Effector memory CD8-positive, alpha-beta T cell (primary cell): ENCODE data around the gene RARA.

ENCODE experiments used
- ATAC-seq: fragments of 150-1000 bp; cut with Tn5 transposase; replicated peaks from 2 replicates; pipeline ENCODE4 v1.10.0; 2021; ENCODE audit warnings: mild to moderate bottlenecking, moderate library complexity
- DNase-seq, 3 experiments: peaks; one replicate each; pipeline ENCODE4 v3.0.0; 2021
- H3K27ac Mint-ChIP-seq, 2 donors: one replicate each; pipeline ENCODE4 v1.8.0; 2022; ENCODE audit warnings: mild to moderate bottlenecking in 2 of 2, mixed read lengths in 2 of 2, moderate library complexity in 2 of 2
- H3K27me3 Mint-ChIP-seq, 2 donors: one replicate each; pipeline ENCODE4 v1.8.0; 2022; ENCODE audit warnings: mixed read lengths in 2 of 2
- H3K36me3 Mint-ChIP-seq: one replicate; pipeline ENCODE4 v1.8.0; 2022; ENCODE audit warnings: mild to moderate bottlenecking, moderate library complexity, mixed read lengths; ENCODE audit not compliant: insufficient read depth
- H3K4me1 Mint-ChIP-seq, 2 donors: one replicate each; pipeline ENCODE4 v1.8.0; 2022; ENCODE audit warnings: low read depth in 2 of 2, mixed read lengths in 2 of 2
- H3K4me3 Mint-ChIP-seq, 2 donors: one replicate each; pipeline ENCODE4 v1.8.0; 2022; ENCODE audit warnings: mild to moderate bottlenecking in 2 of 2, mixed read lengths in 2 of 2, moderate library complexity in 2 of 2
- H3K9me3 Mint-ChIP-seq, 2 donors: one replicate each; pipeline ENCODE4 v1.8.0; 2022; ENCODE audit warnings: mixed read lengths in 2 of 2

Gene RARA

DNA sequence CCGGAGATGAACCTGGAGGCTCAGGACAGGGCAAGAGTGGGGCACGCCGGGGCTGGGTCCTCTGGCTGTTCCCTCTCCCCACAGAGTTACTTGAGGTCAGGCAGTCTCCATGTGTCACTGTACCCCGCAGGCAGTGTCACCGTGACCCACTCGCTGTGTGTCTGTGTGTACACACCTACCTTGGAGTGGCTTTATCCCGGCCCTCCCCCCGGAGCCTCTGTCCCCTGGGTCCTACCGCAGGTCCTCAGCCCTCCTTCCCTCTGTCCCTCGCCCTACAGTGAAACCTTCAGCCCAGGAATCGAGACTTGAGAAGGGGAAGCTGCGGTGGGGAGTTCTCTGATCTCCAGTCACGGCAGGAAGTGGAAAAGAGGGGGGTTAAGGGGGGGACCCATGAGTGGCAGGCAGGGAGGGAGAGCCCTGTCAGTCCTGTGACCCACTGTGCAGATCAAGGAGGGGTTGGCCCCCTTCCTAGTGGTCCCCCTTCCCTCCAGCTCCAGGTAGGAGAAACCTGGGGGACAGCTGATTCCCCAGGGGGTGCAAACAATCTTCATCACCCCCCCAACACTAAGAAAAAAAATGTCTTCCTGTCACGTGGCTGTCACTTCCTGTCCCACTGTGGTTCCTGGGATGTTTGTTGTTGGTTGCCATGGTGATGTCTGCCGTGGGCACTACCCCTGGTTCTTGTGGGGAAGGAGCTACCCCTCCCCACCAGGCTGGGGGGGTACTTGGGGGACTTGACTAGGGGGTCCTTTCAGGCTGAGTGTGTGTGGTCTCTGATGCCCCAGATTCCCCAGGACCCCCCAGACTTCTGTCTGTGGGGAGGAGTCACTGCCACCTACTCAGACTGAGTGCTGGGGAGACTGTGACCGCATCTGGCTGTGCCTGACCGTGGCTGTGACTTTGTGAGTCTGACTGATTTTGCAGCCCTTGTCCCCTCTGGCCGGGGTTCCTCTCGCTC, 13.7 kb downstream of the RARA start:
- no peaks in the 10 kb centered on the region for H3K27me3 Mint-ChIP-seq
- H3K9me3 Mint-ChIP-seq: no peaks in the 10 kb centered on the region
- ATAC-seq (peak; percentile 35), DNase-seq (peak; percentile 94 to 97 (median 95))
- peak overlapping the region; percentile 84 to 86 for H3K4me3 Mint-ChIP-seq
- H3K27ac Mint-ChIP-seq: peak overlapping the region; percentile 98 to 99
- peaks cover 76 to 86% of the 10 kb centered on the region in 2 donors for H3K4me1 Mint-ChIP-seq
- peaks cover 100% of the 10 kb centered on the region for H3K36me3 Mint-ChIP-seq

GRCh38 chr17:40323391-40324381, 14.7 kb downstream of the RARA start:
- no peaks in the 10 kb centered on the region for H3K27me3 Mint-ChIP-seq
- H3K4me1 Mint-ChIP-seq: peaks cover 78 to 88% of the 10 kb centered on the region in 2 donors
- H3K27ac Mint-ChIP-seq: peak overlapping the region; percentile 98 to 99
- peaks cover 90% of the 10 kb centered on the region for H3K36me3 Mint-ChIP-seq
- peak overlapping the region; percentile 84 to 86 for H3K4me3 Mint-ChIP-seq
- no peaks in the 10 kb centered on the region for H3K9me3 Mint-ChIP-seq
- ATAC-seq (peak; percentile 43), DNase-seq (peak; percentile 81 to 86 (median 85))

GRCh38 chr17:40325156-40326013, 16.4 kb downstream of the RARA start:
- Mint-ChIP-seq H3K9me3 (no peaks in the 10 kb centered on the region), H3K4me3 (peak overlapping the region; percentile 84 to 86), H3K4me1 (peaks cover 76 to 84% of the 10 kb centered on the region in 2 donors), H3K27ac (peak overlapping the region; percentile 98 to 99), H3K27me3 (no peaks in the 10 kb centered on the region), H3K36me3 (peaks cover 80% of the 10 kb centered on the region)
- DNase-seq (peak in 1 of 3 experiments; percentile 39), ATAC-seq (no peak)

GRCh38 chr17:40326014-40326831, 17.2 kb downstream of the RARA start:
- DNase-seq: peak; percentile 66 to 72 (median 71)
- H3K36me3 Mint-ChIP-seq: peaks cover 76% of the 10 kb centered on the region
- peaks cover 75 to 81% of the 10 kb centered on the region in 2 donors for H3K4me1 Mint-ChIP-seq

DNA sequence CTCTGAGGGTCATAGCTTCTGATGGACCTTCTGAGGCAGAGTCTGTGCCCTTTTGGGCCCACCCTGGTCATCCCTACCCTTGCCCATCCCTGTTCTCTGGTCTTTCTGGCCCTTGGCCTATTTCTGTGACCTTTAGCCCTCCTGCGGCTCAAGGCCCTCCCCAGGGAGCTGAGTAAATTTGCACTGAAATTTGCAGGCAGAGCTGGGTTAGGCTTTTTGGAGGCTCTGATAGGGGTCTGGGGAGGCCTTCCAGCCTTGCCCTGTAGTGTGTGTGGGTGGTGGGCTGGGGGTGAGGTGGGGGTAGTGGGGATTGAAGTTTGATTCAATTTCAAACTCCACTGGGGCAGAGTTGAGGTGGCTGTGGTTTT, 17.8 kb downstream of the RARA start:
- peaks cover 76% of the 10 kb centered on the region for H3K36me3 Mint-ChIP-seq
- no peaks in the 10 kb centered on the region for H3K27me3 Mint-ChIP-seq
- H3K9me3 Mint-ChIP-seq: no peaks in the 10 kb centered on the region
- ATAC-seq (no peak), DNase-seq (no peak)
- H3K4me3 Mint-ChIP-seq: peak overlapping the region; percentile 84 to 86
- peak overlapping the region; percentile 98 to 99 for H3K27ac Mint-ChIP-seq
- peaks cover 72 to 81% of the 10 kb centered on the region in 2 donors for H3K4me1 Mint-ChIP-seq

More at GRCh38 chr17:40326014-40326831, 17.2 kb downstream of the RARA start:
- Mint-ChIP-seq H3K4me3 (peak overlapping the region; percentile 84 to 86), H3K27ac (peak overlapping the region; percentile 98 to 99), H3K9me3 (no peaks in the 10 kb centered on the region), H3K27me3 (no peaks in the 10 kb centered on the region)
- ATAC-seq: peak; percentile 28

DNA sequence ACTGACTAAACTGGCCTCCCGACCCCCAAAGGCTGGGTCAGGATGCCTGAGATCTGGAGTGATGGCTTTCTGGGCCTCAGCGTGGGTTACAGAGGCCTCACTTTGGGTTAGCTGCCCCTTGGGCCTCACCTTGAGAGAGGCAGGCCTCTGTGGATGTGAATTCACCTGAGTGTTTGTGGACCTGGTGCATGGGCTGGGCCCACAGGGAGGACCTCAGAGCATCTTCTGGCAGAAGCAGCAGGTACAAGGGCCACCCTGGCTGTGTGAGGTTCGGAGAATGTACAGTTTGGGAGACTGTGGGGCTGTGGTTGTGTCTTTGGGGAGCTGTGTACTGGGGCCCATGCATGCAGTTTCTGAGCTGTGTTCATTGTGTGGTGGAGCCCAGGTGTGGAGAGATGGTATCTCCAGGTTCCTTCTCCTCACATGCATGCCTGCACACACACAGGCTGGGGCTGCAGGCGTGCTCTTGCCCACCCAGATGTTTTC, 18.3 kb downstream of the RARA start:
- Mint-ChIP-seq H3K4me3 (peak overlapping the region; percentile 84 to 86), H3K9me3 (no peaks in the 10 kb centered on the region), H3K27ac (peak overlapping the region; percentile 98 to 99), H3K36me3 (peaks cover 73% of the 10 kb centered on the region), H3K27me3 (no peaks in the 10 kb centered on the region), H3K4me1 (peaks cover 67 to 78% of the 10 kb centered on the region in 2 donors)
- ATAC-seq (no peak), DNase-seq (no peak)

- Mint-ChIP-seq H3K27ac (peak overlapping the region; percentile 98 to 99), H3K36me3 (peaks cover 72% of the 10 kb centered on the region), H3K9me3 (no peaks in the 10 kb centered on the region), H3K4me3 (peak overlapping the region; percentile 84 to 86), H3K27me3 (no peaks in the 10 kb centered on the region), H3K4me1 (peaks cover 71 to 80% of the 10 kb centered on the region in 2 donors)
- DNase-seq (no peak), ATAC-seq (no peak)
Measured at GRCh38 chr17:40327735-40328385, 18.9 kb downstream of the RARA start.

DNA sequence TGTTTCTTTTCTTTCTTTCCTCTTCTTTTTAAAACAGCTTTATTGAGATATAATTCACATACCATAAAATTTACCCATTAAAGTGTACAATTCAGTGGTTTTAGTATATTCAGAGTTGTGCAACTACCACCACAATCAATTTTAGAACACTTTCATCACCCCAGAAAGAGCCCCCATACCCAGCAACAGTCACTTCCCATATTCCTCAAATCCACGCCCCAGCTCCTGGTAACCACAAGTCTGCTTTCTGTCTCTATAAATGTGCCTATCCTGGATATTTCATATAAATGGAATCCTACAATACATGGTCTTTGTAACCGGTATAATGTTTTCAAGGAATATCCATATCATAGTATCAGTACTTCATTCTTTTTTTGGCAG, 19.4 kb downstream of the RARA start:
- H3K36me3 Mint-ChIP-seq: peaks cover 72% of the 10 kb centered on the region
- H3K4me3 Mint-ChIP-seq: peak overlapping the region; percentile 20 to 84
- ATAC-seq: no peak

GRCh38 chr17:40329839-40330794, 21.1 kb downstream of the RARA start:
- Mint-ChIP-seq H3K27me3 (no peaks in the 10 kb centered on the region), H3K9me3 (no peaks in the 10 kb centered on the region), H3K36me3 (peaks cover 67% of the 10 kb centered on the region), H3K4me3 (peak overlapping the region; percentile 42 to 63), H3K4me1 (peaks cover 70 to 81% of the 10 kb centered on the region in 2 donors), H3K27ac (peak overlapping the region; percentile 80 to 98)
- DNase-seq (no peak), ATAC-seq (no peak)

More for the DNA sequence above, 19.4 kb downstream of the RARA start:
- DNase-seq: no peak
- no peaks in the 10 kb centered on the region for H3K27me3 Mint-ChIP-seq
- H3K9me3 Mint-ChIP-seq: no peaks in the 10 kb centered on the region
- H3K4me1 Mint-ChIP-seq: peaks cover 70 to 77% of the 10 kb centered on the region in 2 donors
- H3K27ac Mint-ChIP-seq: peak overlapping the region; percentile 98 to 99

GRCh38 chr17:40330850-40331470, 22.0 kb downstream of the RARA start:
- ATAC-seq (no peak), DNase-seq (no peak)
- Mint-ChIP-seq H3K4me3 (peak overlapping the region; percentile 42 to 63), H3K4me1 (peaks cover 63 to 74% of the 10 kb centered on the region in 2 donors), H3K27ac (peak overlapping the region; percentile 80 to 98), H3K36me3 (peaks cover 67% of the 10 kb centered on the region), H3K27me3 (no peaks in the 10 kb centered on the region), H3K9me3 (no peaks in the 10 kb centered on the region)
